VCaP (cell line): ENCODE data around the gene L1TD1.

Experiments
- H3K27ac ChIP-seq: fragments of 450-650 bp; 2 replicates; pipeline ENCODE4 v1.5.1; 2017
- TF ChIP-seq, protein P1 (sequence below): fragments of 450-650 bp; conservative IDR thresholded peaks from 2 replicates; pipeline ENCODE4 v1.5.1; 2017; ENCODE audit warnings: mild to moderate bottlenecking, moderate library complexity

L1TD1 gene

DNA sequence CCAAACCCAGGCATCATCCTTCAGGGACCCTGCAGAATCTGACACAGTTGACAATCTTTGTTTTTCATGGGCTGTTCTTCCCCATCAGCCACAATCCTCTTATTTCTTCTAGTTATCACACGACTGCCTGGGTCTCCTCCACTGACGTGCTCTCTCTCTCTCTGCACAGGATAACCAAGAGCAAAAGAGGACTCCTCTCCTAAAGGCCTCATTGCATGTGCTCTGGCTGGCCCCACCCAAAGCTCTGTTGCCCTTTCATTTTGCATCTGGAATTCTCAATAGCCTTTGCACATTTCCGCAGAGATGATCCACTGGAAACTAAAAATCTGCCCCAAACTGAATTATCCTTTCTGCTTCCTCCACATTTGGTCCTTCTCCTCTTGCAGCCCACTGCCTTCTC lies 66.0 kb downstream of the L1TD1 start:
- H3K27ac ChIP-seq = no peak overlapping the region
- TF ChIP-seq, protein P1, sequence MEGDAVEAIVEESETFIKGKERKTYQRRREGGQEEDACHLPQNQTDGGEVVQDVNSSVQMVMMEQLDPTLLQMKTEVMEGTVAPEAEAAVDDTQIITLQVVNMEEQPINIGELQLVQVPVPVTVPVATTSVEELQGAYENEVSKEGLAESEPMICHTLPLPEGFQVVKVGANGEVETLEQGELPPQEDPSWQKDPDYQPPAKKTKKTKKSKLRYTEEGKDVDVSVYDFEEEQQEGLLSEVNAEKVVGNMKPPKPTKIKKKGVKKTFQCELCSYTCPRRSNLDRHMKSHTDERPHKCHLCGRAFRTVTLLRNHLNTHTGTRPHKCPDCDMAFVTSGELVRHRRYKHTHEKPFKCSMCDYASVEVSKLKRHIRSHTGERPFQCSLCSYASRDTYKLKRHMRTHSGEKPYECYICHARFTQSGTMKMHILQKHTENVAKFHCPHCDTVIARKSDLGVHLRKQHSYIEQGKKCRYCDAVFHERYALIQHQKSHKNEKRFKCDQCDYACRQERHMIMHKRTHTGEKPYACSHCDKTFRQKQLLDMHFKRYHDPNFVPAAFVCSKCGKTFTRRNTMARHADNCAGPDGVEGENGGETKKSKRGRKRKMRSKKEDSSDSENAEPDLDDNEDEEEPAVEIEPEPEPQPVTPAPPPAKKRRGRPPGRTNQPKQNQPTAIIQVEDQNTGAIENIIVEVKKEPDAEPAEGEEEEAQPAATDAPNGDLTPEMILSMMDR = no peak
